ENCODE results near the gene AMPD3. TPM values are rescaled to one million over a fixed set of nuclear protein-coding genes. Genes with fewer than 3 reads are reported as not detected.

AMPD3 gene
- total RNA-seq, 1 donor from 2014 or later, result 7.1 TPM

GRCh38 chr11:10483174-10483573 is 28.1 kb downstream of the AMPD3 start:
- no peak overlapping the region for H3K4me3 ChIP-seq (ENCODE audit: low read depth, low read length)
- no peak for DNase-seq (ENCODE audit: low read depth)
- no peak for TF ChIP-seq CTCF (conservative IDR thresholded peaks at IDR 0.05; ENCODE audit: low read depth, low read length)

DNA sequence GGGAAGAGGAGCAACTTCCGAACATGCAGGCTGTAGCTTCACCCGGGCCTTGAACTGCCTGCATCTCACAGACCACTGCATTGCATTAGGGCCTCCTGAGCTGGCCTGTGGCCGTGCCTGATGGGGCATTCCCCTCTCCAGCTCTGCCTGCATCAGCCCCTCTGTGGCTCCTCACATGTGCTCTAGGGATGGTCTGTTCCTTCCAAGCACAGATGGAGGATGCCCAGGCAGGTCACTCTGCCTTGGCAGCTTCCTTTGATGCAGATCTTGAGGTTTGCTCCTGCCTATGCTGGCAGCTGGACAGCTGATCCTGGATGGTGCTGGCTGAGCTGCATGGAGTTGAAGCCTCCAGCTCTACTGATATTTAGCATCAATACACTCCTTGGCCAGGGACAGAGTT is 28.5 kb downstream of the AMPD3 start:
- TF ChIP-seq CTCF (conservative IDR thresholded peaks at IDR 0.05; ENCODE audit: low read depth, low read length), result no peak
- no peak for DNase-seq (ENCODE audit: low read depth)
- H3K4me3 ChIP-seq (ENCODE audit: low read depth, low read length), result no peak overlapping the region

- no peak for DNase-seq (ENCODE audit: low read depth)
- H3K4me3 ChIP-seq (ENCODE audit: low read depth, low read length), result no peak overlapping the region
- TF ChIP-seq CTCF (conservative IDR thresholded peaks at IDR 0.05; ENCODE audit: low read depth, low read length), result no peak
Observed at GRCh38 chr11:10484461-10485180, 29.6 kb downstream of the AMPD3 start.

DNA sequence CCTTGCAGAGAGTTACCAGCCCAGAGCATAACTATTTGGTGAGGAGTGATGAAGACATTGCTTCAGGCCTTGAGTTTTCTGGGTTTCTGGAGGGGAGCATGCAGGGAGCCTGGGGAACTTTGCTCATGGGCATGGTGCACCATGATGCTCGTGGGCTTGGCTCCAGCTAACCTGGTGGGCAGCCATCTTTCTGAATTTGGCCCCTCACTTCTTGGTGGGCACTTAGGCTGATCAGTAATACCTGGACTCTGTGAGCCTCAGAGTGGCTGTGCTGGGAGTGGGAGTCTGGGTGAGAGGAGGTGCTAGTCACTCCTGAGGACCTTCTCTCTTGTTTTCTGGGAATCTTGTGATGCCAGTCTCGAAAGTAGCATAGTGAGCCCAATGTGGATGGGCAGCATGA is 30.6 kb downstream of the AMPD3 start:
- TF ChIP-seq CTCF (conservative IDR thresholded peaks at IDR 0.05; ENCODE audit: low read depth, low read length), result no peak
- no peak overlapping the region for H3K4me3 ChIP-seq (ENCODE audit: low read depth, low read length)
- no peak for DNase-seq (ENCODE audit: low read depth)

DNA sequence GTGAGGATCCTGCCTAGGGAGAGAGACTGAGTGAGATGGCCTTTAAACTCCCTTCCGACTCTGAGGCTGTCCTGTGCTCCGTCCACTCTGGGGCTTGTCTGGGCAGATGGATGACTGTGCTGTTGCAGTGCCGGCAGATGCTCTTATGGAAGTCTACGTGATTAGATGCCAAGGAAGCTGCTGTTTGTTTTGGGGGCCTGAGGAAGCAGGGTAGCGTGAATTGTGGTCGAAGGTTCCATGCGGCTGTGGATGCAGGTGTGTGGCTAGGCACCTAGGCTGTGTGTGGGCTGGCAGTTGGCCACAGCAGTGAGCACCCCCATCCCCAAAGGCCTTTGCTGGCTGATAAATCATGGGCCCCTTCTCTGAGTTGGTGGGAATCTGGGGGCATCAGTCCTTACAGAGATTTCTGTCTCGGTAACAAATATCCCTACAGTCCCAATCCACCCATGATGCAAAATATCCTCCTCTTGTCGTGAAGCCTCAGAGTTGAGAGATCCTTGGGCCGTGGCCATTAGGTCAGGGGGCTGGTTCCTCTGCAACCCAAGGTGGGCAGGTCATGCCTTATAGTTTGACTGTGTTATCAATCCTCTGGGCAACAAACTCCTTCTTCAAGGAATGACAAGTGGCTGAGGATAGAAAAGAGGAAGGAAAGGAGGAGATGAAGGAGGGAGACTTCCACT is 31.2 kb downstream of the AMPD3 start:
- H3K4me3 ChIP-seq (ENCODE audit: low read depth, low read length), result no peak overlapping the region
- no peak for TF ChIP-seq CTCF (conservative IDR thresholded peaks at IDR 0.05; ENCODE audit: low read depth, low read length)
- no peak for DNase-seq (ENCODE audit: low read depth)

DNA sequence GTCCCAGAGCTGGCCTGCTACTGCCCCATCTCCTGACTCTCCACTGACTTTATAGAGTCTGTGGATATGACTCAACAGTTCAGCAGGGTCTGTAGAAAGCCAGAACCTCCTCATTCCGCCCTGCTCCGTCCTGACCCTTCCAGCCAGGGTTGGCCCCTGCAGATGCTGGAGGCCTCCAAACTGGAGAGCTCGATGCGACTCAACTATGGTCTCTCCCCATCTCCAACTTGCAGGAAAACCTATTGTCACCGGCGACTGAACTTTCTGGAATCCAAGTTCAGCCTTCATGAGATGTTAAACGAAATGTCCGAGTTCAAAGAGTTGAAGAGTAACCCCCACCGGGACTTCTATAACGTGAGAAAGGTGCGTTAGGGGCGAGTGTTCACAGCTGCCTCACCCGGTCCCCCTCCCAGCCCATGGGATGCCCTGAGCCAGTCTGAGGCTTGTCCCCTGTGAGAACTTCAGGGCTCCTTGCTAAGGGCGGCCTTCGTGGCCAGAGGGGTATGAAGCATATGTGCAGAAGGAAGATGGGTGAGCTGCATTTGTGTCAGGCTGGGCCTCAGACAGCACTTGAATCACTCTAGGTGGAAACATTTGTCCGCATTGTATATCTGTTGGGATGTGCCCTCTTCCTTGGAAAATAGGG is 32.1 kb downstream of the AMPD3 start:
- DNase-seq (ENCODE audit: low read depth), result no peak
- no peak for TF ChIP-seq CTCF (conservative IDR thresholded peaks at IDR 0.05; ENCODE audit: low read depth, low read length)
- H3K4me3 ChIP-seq (ENCODE audit: low read depth, low read length), result no peak overlapping the region
